HG02642 (cell line): ENCODE data around the gene TSPAN3.
A peak's percentile ranks its signal among the peaks of the same experiment; 100 is the strongest.

Experiments
- ATAC-seq: cut with Tn5 transposase; IDR thresholded peaks from one replicate; pipeline ENCODE4 v1.9.1; 2021; ENCODE audit warnings: mild to moderate bottlenecking; ENCODE audit not compliant: unreplicated experiment, poor library complexity

TSPAN3 gene

DNA sequence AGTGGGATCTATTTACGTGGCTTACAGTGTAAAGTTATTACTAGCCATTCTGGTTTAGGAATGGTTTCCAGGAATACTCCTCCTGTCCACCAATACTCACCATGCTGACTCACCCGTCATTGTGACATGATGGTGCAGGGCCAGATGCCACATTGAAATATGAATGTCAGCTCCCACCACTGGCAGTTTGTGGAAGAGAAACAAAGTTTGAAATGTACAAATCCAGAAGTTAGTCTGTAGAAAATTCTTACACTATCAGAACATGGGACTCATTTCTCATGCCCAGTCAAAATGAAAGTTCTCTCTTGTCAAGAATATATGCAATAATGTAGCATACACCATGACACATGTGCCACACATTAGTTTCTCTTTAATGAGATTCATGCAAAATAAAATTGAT lies 14.4 kb upstream of the TSPAN3 start:
- no peak for ATAC-seq

DNA sequence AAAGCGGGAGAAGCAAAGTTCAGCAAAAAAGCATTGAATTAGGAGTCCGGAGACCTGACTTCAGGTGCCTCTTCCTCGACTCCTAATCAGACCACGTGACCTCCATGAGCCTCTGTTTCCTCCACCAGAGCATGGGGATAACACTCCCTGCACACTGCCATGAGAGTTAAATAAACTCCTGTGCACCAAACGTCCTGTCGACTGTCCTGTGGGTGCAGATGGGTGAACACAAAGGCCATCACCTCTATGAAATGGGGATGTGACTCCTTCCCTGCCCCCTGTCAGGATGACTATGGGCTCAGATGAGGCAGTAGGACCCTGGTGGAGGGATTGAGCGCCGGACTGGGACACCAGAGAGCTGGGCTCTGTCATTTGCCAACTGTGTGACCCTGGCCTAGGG lies 13.5 kb upstream of the TSPAN3 start:
- no peak for ATAC-seq

DNA sequence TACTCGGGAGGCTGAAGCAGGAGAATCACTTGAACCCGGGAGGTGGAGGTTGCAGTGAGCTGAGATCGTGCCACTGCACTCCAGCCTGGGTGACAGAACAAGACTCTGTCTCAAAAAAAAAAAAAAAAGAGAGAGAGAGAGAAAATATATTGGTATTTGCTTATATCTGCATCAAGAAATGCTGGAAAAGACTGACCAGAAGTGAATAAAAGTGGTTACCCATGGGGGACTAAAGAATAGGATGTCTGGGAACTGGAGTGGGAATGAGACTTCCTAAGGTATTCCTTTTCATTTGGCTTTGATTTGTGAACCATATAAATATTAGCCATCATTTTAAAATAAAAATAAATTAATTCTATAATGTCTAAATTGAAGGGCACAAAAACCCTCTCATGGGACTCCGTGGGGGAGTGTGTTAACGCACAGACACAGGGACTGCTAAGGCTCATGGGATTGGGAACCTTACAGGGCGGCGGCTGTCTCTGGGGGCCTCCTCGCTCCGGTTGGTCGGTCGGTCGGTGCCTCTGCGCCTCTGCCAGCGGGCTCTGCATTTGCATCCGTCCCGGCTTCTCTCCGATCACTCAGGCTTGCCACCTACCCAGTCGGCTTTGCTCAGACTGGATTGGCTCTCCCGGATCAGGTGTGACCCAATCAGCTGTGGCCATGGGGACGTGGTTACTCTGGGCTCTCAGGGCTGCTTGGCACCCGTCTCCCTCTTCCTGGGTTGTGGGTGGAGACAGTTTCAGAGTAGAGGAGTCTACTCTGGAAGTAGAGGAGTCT lies 12.7 kb upstream of the TSPAN3 start:
- peak; percentile 79 for ATAC-seq

DNA sequence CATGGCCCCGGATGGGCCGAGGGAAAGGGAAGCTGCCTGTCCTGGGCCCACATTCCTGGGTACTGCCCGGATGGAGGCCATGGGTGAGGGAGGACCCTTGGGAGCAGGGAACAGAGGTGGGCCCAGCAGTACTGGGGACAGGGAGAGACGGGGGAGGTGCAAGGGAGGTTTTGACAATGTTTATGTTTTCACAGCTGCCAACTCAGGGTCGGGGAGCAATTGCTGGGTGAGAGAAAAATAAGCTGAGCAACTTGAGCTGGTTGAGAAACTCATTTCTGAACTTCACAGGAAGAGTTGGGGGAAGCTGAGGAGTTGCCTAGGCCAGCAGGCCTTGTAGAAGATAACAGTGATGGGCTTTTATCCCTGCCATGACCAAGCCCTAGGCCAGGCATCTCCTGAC lies 11.1 kb upstream of the TSPAN3 start:
- no peak for ATAC-seq

DNA sequence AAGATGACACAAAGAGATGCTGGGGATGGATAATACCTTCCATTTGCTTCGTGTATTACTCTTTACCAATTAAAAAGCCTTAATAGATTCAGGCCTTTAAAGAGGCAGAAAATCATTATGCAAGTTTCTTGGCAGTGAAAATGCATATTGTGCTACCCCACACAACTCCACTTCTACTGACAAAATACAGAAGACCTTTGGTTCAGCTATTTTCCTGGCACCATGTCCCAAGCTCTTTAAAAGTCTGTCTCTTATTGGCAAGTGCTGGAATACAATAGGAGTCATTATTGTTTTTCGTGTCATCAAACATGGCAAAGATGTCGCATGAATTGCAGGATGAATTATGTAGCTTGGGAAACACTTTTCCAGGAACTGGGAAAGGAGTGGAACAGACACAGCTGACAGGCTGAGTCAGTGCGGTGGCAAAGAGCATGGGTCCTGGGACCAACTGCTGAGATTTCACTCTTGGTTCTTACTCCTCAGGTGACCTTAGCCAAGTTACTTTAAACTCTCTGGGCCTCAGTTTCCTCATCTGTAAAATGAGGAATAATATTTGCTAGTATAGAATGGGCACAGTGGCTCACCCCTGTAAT lies 5.5 kb upstream of the TSPAN3 start:
- ATAC-seq, result no peak

DNA sequence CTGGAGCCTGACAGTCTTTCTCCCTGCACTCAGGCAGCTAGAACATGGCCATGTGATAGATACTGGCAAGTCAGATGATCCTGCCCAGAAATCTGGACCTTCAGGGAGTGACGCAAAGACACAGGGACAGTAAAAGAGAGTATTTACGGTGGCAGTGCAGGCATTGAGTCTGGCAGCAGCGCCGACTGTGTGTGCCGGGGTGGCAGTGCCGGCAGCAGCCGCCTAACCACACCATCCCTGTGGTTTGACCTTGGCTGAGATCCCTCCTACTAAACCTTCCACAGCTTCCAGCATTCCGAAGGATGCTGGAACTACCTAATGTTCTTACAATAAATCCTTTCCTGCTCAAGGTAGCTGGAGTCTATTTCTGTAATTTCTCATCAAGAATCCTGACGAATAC lies 4.6 kb upstream of the TSPAN3 start:
- ATAC-seq, result no peak

DNA sequence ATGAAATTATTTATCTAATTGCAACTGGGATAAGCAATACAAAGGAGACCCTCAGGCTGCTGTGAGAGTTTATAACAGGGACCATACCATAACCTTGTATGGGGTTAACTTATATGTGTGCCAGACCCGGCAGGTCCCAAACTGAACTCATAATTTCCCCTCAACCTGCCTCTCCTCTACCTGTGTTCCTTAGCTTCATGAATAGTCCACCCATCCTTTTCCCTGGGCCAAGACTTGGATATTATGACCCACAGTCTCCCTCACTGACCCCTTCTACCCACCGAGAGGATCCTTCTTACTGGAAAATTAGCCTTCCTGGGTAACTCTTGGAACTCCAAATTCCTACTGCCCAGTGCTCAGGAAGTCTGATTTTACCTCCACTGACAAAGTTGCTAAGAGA lies 3.4 kb upstream of the TSPAN3 start:
- ATAC-seq, result no peak

DNA sequence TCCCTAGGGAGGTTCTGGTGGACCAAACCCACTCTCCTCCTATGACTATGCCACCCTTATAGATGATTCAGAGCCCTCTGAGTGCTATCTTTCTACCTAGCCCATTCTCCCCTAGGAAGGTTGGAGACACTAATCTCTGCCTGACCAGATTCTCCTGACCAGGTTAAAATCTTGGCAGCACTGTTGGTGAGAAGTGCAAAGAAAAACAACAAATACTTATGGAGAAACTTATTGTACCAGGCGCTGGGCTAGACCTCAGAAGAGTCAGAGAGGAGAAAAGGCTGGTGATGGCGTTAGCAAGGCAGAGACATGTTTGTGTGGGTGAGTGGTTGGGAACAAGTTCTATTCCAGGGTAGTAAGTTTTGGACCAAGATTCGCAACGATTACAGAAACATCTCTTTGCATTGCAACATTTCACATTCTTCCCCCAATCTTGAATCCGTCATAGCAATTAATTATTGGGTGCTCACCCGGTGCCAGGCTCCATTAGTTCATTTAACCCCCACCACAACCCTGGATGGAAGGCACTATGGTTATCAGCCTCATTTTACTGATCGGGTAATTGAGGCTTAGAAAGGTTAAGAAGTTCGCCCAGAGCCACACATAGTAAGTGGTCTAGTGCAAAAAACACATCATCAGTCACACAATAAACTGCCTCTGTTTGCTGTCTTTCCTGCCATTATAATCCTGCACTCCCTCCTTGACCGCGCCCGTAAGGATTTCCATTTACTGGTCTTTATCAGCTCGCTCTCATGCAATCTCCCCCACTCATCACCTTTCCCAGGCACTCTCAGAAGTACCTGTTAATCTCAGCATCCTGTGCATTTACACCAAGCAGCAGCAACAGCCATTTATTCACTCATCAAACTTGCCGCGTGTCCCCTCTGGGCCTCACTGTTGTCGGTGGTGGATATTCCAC lies 655 bp upstream of the TSPAN3 start:
- no peak for ATAC-seq

DNA sequence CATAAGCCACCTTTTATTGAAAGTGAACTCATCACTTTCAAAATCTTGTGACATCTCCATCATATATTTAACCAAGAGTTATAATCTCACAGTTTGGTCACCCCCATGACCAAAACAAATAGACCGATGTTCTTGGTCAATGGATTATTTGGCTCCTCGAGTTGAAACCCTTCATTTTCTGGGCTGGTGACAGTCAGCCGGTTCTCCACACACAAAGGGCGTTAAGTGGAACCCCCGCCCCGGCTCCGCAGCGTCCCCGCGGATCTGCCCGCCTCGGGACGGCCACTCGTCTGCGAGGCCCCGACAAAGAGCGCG lies 772 bp downstream of the TSPAN3 start:
- no peak for ATAC-seq

DNA sequence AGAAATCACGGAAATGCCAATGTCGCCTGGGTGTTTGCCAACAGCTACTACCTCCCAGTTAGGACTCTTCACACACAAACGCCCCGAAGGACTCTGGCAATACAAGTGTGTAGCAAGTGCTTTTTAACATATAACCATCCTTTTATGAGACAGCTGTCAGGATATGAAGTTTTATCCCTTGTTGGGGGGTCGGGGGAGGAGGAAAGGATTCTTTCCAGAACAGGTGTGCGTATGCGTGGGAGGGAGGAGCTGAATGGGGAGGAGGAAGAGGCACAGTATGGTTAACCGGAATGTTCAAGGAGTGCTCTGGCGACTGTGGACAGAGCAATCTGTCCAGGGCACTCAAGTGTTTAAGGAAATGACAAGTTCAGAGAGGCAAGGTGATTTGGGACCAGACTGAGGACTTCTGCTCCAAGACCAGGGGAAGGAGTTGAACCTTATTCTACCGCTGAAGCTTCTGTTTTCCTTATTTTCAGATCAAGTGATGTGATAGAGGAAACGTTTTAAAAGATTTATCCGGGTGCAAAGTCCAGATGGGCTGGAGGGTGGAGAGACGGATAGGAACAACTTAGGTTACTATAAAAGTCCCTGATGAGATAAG lies 1.3 kb downstream of the TSPAN3 start:
- ATAC-seq, result no peak

DNA sequence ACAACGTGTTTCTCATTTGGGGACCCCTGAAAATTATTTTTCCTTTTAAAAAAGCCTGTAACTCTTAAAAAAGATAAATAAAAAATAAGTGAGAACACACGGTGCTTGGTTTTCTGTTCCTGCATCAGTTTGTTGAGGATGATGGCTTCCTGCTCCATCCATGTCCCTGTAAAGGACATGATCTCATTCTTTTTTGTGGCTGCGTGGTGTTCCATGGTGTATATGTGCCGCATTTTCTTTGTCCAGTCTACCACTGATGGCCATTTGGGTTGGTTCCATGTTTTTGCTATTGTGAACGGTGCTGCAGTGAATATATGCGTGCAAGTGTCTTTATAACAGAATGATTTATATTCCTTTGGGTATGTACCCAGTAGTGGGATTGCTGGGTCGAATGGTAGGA lies 2.3 kb downstream of the TSPAN3 start:
- ATAC-seq, result no peak

DNA sequence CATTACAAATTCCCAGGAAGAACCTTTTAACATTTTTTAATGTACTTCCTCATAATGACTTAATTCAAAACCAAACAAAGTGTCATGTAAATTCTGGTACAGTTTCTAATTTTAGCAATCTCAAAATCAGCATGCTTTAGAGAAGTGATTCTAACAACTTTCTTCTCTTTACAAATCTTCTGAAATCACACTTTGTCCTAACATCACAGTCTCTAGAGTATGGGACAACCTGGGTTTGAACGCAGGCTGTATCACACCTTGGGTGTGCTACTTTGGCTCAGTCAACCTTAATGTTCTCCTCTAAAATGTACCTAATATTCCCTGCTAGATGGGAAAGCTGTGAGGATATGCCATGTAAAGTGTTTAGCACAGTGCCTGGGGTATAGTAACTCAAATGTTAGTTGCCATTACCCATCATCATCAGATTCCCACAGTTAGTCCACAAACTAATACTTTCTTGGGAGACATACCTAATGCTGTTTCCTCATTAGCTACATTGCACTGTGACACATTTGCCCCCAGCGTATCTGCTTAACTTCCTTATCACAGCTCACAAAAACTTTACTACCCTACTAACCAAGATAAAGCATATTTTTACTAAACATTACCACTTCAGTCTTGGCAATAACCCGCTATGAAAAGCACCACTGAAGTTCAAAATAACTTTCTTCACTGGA lies 3.1 kb downstream of the TSPAN3 start:
- no peak for ATAC-seq

DNA sequence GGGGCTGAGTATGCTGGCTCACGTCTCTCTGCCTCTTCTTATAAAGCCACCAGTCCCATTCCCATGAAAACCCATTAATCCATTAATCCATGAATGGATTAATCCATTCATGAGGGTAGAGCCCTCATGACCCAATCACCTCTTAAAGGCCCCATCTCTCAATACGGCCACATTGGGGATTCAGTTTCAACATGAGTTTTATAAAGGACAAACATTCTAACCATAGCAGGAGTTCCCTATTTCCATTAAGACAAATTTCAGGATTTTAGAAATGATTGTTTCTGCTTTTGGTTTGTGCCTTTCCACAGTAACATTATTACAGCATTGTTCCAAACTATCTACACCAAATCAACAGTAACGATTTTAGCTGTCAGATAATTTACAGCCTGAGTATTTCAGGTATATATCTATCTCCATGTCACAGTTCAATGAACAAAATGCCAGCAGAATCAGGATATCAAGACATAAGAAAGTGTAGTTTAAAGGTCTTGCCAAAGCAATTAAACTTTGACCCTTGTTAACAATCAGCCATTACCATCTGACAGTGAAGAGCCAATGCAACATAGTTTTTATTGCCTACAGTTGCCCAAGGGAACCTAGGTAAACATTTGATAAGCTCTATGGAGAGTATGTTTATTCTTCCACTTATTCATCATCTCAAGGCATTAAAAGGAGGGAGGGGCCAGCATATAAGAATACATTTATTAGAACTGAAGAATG lies 3.8 kb downstream of the TSPAN3 start:
- ATAC-seq, result no peak

DNA sequence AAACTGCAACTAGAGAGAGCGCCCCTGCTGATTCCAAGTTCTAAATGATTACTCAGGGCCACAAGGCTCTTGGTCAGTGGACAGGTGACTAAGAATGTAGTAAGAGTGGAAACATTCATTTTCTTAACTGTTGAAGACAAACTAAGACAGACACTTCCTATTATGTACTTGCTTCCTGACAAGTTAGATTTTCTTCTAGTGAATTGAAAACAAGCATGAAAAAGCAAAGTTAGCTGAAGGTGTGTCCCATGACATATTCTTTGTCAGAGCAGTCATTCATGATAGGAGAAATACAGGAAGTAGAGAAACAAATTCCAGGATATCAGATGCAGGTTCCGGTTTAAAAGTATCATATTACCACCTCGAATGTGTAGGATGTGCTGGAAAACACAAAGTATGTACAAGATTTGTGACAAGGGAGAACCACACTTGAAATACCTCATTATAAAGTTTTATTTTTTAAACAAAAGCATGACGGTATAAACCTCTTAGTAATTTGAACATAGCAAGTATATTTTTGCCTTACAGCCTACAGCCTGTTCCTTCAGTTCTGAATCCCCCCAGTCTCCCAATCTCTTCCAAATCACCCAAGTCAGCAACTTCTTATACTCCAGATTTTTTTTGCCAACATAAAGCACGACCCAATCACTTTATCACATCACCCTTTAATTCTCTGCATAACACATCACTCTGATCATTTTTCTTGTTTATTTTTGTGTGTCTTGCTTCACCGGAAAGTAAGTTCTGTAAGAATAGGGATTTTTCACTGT lies 6.2 kb downstream of the TSPAN3 start:
- ATAC-seq, result no peak

DNA sequence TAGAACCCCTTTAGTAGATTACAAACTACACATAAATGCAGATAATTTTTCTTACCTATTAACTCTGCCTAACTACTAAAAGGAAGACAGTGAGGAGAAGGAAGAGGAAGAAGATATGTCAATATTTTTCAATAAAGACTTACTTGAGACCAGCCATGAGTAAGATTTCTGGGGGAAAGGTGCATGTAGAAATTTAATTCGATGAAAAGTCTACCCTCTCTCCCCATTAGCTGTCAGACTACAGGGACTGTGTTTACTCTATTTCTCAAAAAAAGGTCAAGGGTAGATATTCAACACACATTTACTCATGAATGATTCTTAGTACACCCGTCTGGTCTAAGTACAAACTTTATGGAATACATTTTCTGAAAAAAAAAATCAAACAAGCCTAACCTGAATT lies 6.8 kb downstream of the TSPAN3 start:
- no peak for ATAC-seq

DNA sequence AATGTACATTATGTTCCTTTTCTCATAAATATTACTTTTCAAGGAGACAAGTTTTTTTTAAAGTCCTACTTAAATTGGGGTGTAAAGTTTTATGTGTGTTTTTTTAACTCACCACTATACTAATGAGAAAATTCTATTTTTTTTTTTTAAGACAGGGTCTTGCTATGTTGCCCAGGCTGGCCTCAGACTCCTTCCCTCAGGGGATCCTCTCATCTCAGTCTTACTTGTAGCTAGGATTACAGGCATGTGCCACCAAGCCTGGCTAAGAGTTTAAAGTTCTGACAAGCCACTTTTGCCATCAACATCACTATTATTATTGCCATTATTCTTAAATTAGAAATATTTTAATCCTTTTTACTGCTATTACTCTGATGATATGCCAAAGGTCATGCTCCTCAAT lies 7.7 kb downstream of the TSPAN3 start:
- ATAC-seq, result no peak

DNA sequence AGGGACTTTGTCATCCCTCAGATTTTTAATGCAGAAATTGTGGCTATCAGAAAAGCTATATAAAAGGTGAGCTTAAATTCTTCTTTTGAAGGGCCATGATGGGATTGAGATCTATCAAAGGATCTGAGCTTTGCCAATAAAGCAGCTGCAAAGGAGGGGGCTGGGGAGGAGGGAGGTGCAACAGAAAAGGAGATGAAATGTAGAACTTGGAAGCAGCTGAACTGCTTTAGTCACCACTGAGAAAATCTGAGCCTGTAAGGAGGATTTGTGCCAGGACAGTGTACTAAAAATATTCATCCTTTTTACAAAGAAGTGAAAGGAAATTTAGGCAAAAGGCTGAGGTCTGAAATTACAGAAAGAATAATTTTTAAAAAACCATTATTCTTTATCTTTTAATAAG lies 10.4 kb downstream of the TSPAN3 start:
- no peak for ATAC-seq

DNA sequence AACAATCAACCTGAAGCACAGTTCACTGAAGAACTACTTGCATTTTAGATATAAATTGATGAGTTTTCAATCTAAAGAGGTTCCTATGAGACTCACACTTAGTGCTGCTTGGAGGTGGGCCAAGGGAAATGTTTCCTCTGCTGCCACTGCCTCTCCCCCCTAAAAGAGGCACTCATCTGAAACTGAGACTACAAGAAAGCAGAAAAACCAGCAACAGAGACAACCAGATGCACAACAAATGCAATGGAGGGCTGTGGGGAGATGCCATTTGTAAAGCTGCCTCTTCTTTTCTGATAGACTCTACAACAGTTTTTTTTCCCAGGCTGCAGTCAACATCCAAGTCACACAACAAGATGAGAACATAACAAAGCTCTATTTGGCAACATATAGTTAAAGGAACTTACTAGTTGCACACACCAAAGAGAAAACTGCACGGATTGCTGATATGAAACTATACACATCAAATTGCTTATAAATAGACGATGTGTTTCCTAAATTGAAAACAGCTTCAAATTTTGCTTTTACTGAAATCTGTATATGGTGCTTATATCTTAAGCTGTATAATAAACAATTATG lies 11.0 kb downstream of the TSPAN3 start:
- peak; percentile 72 for ATAC-seq

DNA sequence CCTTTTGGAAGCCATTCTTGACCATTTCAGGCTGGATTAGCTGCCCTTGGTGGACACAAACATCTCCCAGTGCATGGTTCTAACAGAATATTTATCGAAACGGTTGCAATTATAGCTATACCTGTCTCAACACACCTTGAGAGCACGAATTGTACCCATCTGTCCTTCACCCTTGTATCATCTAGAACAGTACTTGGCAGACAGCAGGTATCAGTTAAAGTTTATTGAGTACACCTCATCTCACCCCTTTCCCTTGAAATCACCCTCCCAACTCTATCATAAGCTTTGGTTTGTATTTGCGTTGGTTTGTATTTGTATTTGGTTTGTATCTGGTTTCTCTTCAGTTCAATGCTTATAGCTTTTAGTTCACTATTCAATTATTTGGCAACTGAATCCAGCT lies 12.4 kb downstream of the TSPAN3 start:
- ATAC-seq, result no peak
